ENCODE measurements around the gene LMNTD1. TPM values are rescaled to one million over a fixed set of nuclear protein-coding genes. Genes with fewer than 3 reads are reported as not detected.

Gene LMNTD1
- total RNA-seq, 2 donors from 2014 or later = 36.9 to 54.7 TPM

DNA sequence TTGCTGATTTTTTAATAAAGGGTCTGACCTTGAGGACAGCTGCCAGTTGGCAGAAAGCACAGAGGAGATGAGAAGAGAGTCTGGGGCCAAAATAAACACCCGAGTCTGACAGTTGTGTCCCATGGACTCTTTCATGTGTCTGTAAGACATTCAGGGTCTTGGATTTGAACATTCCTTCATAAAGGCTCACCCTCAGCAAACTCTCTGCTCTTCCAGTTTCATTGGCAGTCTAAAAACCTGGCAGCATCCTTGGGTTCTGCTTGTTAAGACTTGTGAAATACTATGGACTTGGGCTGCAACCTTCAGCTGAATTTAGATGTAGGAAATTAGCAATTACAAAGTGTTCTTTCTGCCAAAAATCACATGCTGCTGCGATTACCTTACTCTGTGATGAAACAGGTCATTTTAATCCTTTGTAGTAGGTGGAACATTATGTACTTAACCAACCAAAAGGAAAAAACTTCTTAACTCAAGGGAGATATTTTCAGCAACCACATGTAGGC lies 32.0 kb upstream of the LMNTD1 start:
- Mint-ChIP-seq H3K27me3 (ENCODE audit: insufficient read depth) (no peaks in the 10 kb centered on the region), H3K4me3 (no peak overlapping the region), H3K27ac (no peak overlapping the region), H3K4me1 (peaks cover 10% of the 10 kb centered on the region), H3K36me3 (ENCODE audit: low read depth) (peaks cover 25% of the 10 kb centered on the region), H3K9me3 (peaks cover 17% of the 10 kb centered on the region)
- no peaks in the 10 kb centered on the region for H3K27me3 ChIP-seq (ENCODE audit: control insufficient read depth, insufficient read depth, low read length, poor library complexity, severe bottlenecking)
- 93 to 100% methylated on average over 1 to 2 of the region's 2 CpGs for WGBS, 2 experiments (ENCODE audit: insufficient coverage in 1 of 2, insufficient read length in 1 of 2)
- no peak for DNase-seq
- TF ChIP-seq, protein P1, sequence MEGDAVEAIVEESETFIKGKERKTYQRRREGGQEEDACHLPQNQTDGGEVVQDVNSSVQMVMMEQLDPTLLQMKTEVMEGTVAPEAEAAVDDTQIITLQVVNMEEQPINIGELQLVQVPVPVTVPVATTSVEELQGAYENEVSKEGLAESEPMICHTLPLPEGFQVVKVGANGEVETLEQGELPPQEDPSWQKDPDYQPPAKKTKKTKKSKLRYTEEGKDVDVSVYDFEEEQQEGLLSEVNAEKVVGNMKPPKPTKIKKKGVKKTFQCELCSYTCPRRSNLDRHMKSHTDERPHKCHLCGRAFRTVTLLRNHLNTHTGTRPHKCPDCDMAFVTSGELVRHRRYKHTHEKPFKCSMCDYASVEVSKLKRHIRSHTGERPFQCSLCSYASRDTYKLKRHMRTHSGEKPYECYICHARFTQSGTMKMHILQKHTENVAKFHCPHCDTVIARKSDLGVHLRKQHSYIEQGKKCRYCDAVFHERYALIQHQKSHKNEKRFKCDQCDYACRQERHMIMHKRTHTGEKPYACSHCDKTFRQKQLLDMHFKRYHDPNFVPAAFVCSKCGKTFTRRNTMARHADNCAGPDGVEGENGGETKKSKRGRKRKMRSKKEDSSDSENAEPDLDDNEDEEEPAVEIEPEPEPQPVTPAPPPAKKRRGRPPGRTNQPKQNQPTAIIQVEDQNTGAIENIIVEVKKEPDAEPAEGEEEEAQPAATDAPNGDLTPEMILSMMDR (conservative IDR thresholded peaks at IDR 0.05) = no peak
- H3K27ac ChIP-seq (ENCODE audit: low read depth, low read length) = no peak overlapping the region
- H3K4me3 ChIP-seq (ENCODE audit: low read length) = no peak overlapping the region
- H3K36me3 ChIP-seq (ENCODE audit: control insufficient read depth, insufficient read depth, low read length) = peaks cover 61% of the 10 kb centered on the region
- H3K9me3 ChIP-seq (ENCODE audit: control insufficient read depth, low read length) = peaks cover 38% of the 10 kb centered on the region
- H3K4me1 ChIP-seq (ENCODE audit: control insufficient read depth, insufficient read depth, low read length) = no peaks in the 10 kb centered on the region
- H3K9ac ChIP-seq (ENCODE audit: extremely low read depth, low read length, poor library complexity, severe bottlenecking) = no peak overlapping the region

DNA sequence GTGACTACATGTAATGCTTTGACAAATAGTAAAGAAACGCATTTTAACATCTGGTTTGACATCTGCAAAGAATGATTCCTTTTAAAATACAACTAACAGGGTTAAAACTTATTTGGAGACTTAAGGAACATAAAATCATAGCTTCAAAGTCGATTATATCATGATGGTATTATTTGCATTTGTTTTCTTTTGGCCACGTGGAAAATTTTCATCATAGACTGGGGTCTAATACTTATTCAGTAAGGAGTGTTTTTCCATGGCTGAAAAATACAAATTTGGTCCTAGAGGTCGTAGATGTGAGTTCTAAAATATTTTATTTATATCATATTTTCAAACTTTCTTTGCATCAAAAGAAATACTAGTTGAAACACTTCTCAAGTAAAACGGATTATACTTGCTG lies 31.5 kb upstream of the LMNTD1 start:
- WGBS, 2 experiments (ENCODE audit: insufficient coverage in 1 of 2, insufficient read length in 1 of 2) = 90 to 94% methylated on average over 3 to 4 of the region's 5 CpGs
- peaks cover 65% of the 10 kb centered on the region for H3K36me3 ChIP-seq (ENCODE audit: control insufficient read depth, insufficient read depth, low read length)

DNA sequence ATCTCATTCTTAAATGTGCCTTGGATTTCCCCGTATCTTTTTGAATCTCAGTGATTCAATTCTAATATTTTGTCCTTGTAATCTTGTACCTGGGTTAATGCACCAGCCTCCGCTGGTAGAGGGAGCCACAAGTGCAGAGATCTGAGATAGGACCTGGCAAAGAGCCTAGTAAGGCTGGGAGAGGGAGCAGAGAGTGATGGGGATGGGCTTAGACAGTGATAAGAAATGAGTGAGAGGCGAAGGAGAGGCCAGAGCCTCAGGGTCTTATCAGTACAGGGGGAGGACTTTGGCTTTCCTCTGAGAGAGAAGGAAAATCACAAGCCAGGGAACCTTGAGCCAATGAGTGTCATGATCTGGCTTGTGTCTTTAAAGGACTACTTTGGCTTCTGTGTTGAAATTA lies 30.5 kb upstream of the LMNTD1 start:
- no peak overlapping the region for H3K4me3 ChIP-seq (ENCODE audit: low read length)
- no peaks in the 10 kb centered on the region for H3K4me1 ChIP-seq (ENCODE audit: control insufficient read depth, insufficient read depth, low read length)
- 78 to 83% methylated on average over 2 to 3 of the region's 3 CpGs for WGBS, 2 experiments (ENCODE audit: insufficient coverage in 1 of 2, insufficient read length in 1 of 2)
- no peaks in the 10 kb centered on the region for H3K27me3 Mint-ChIP-seq (ENCODE audit: insufficient read depth)
- H3K27ac Mint-ChIP-seq = no peak overlapping the region
- H3K4me1 Mint-ChIP-seq = peaks cover 7% of the 10 kb centered on the region
- no peak overlapping the region for H3K27ac ChIP-seq (ENCODE audit: low read depth, low read length)
- H3K27me3 ChIP-seq (ENCODE audit: control insufficient read depth, insufficient read depth, low read length, poor library complexity, severe bottlenecking) = no peaks in the 10 kb centered on the region
- peaks cover 36% of the 10 kb centered on the region for H3K9me3 ChIP-seq (ENCODE audit: control insufficient read depth, low read length)
- no peak overlapping the region for H3K9ac ChIP-seq (ENCODE audit: extremely low read depth, low read length, poor library complexity, severe bottlenecking)
- no peak overlapping the region for H3K4me3 Mint-ChIP-seq
- H3K36me3 Mint-ChIP-seq (ENCODE audit: low read depth) = peaks cover 25% of the 10 kb centered on the region
- peak; percentile 79 for DNase-seq
- H3K9me3 Mint-ChIP-seq = peaks cover 17% of the 10 kb centered on the region
- peaks cover 68% of the 10 kb centered on the region for H3K36me3 ChIP-seq (ENCODE audit: control insufficient read depth, insufficient read depth, low read length)
- TF ChIP-seq, protein P1 (conservative IDR thresholded peaks at IDR 0.05) = peak; percentile 84

More for the DNA sequence above, 31.5 kb upstream of the LMNTD1 start:
- Mint-ChIP-seq H3K4me3 (no peak overlapping the region), H3K9me3 (peaks cover 17% of the 10 kb centered on the region), H3K4me1 (peaks cover 7% of the 10 kb centered on the region), H3K27ac (no peak overlapping the region), H3K27me3 (ENCODE audit: insufficient read depth) (no peaks in the 10 kb centered on the region), H3K36me3 (ENCODE audit: low read depth) (peaks cover 25% of the 10 kb centered on the region)
- no peak overlapping the region for H3K27ac ChIP-seq (ENCODE audit: low read depth, low read length)
- TF ChIP-seq, protein P1 (conservative IDR thresholded peaks at IDR 0.05) = no peak
- DNase-seq = no peak
- no peak overlapping the region for H3K9ac ChIP-seq (ENCODE audit: extremely low read depth, low read length, poor library complexity, severe bottlenecking)
- no peak overlapping the region for H3K4me3 ChIP-seq (ENCODE audit: low read length)
- no peaks in the 10 kb centered on the region for H3K27me3 ChIP-seq (ENCODE audit: control insufficient read depth, insufficient read depth, low read length, poor library complexity, severe bottlenecking)
- peaks cover 38% of the 10 kb centered on the region for H3K9me3 ChIP-seq (ENCODE audit: control insufficient read depth, low read length)
- no peaks in the 10 kb centered on the region for H3K4me1 ChIP-seq (ENCODE audit: control insufficient read depth, insufficient read depth, low read length)
